SK-N-SH (cell line): ENCODE results near the gene FAM3C. TPM values are rescaled to one million over a fixed set of nuclear protein-coding genes. Genes with fewer than 3 reads are reported as not detected.

Experiments
- CTCF ChIA-PET: fragments of 300-600, 350-600 bp; formaldehyde crosslinking; extraction: SDS; loops from one replicate; lab custom pipeline; 2021; lab: Yijun Ruan, JAX
- POLR2A ChIA-PET: fragments of 350-600 bp; sonication (Branson Sonifier 250); formaldehyde crosslinking; extraction: SDS; loops from one replicate; lab custom pipeline; 2020; ENCODE audit warnings: antibody characterized with exemption, inconsistent platforms; lab: Yijun Ruan, JAX
- DNase-seq: peaks from one replicate; pipeline ENCODE4 v3.0.0; 2012
- H2AFZ ChIP-seq: fragments of 200-600 bp; sonication (generic); 2 replicates; pipeline ENCODE4 v1.8.1; 2016; ENCODE audit warnings: antibody characterized with exemption, mild to moderate bottlenecking, low read depth
- H3F3A ChIP-seq: fragments of 200-600 bp; sonication (generic); replicated peaks from 2 replicates; pipeline ENCODE3; 2016; ENCODE audit warnings: antibody characterized with exemption, mild to moderate bottlenecking; ENCODE audit not compliant: insufficient read depth
- H3K27ac ChIP-seq, 2 experiments: fragments of 200-500 bp in 1 of 2; fragments of 200-600 bp in 1 of 2; sonication (Bioruptor generic) in 1 of 2; sonication (generic), shearing (Covaris generic) in 1 of 2; 2 replicates each; pipeline versions ENCODE4 v1.5.1 to v1.6.1; 2014 to 2016; ENCODE audit warnings: low read depth in 2 of 2, inconsistent platforms in 1 of 2, low read length in 1 of 2, mild to moderate bottlenecking in 1 of 2, mixed read lengths in 1 of 2
- H3K27me3 ChIP-seq: fragments of 200-600 bp; sonication (generic), shearing (Covaris generic); 2 replicates; pipeline ENCODE4 v1.6.1; 2016; ENCODE audit warnings: mixed run types; ENCODE audit not compliant: insufficient read depth
- H3K36me3 ChIP-seq, 2 experiments: fragments of 200-500 bp in 1 of 2; fragments of 200-600 bp in 1 of 2; sonication (Bioruptor generic) in 1 of 2; sonication (generic) in 1 of 2; replicated peaks in 1 of 2; 2 replicates each; pipeline versions ENCODE3 to v1.5.1; 2014 to 2016; ENCODE audit warnings: low read length in 1 of 2, mild to moderate bottlenecking in 1 of 2; ENCODE audit not compliant: insufficient read depth in 2 of 2, control insufficient read depth in 1 of 2
- H3K4me1 ChIP-seq, 2 experiments: fragments of 200-500 bp in 1 of 2; fragments of 200-600 bp in 1 of 2; sonication (Bioruptor generic) in 1 of 2; sonication (generic), shearing (Covaris generic) in 1 of 2; 2 replicates each; pipeline versions ENCODE4 v1.5.1 to v1.6.1; 2014 to 2016; ENCODE audit warnings: low read depth in 1 of 2, low read length in 1 of 2, mixed run types in 1 of 2; ENCODE audit not compliant: insufficient read depth in 2 of 2, control insufficient read depth in 1 of 2
- H3K4me2 ChIP-seq: fragments of 200-600 bp; sonication (generic), shearing (Covaris generic); 2 replicates; pipeline ENCODE4 v1.6.1; 2017; ENCODE audit warnings: mixed run types
- H3K4me3 ChIP-seq, 2 experiments: fragments of 200-500 bp in 1 of 2; fragments of 200-600 bp in 1 of 2; sonication (Bioruptor generic) in 1 of 2; sonication (generic), shearing (Covaris generic) in 1 of 2; 2 replicates each; pipeline versions ENCODE4 v1.5.1 to v1.8.1; 2014 to 2016; ENCODE audit warnings: low read depth in 2 of 2, inconsistent platforms in 1 of 2, low read length in 1 of 2, mild to moderate bottlenecking in 1 of 2, mixed read lengths in 1 of 2, moderate library complexity in 1 of 2
- H3K79me2 ChIP-seq: fragments of 200-600 bp; sonication (generic); 2 replicates; pipeline ENCODE4 v1.8.1; 2017; ENCODE audit warnings: mild to moderate bottlenecking; ENCODE audit not compliant: insufficient read depth
- H3K9ac ChIP-seq: fragments of 200-600 bp; sonication (generic); 2 replicates; pipeline ENCODE4 v1.6.1; 2017; ENCODE audit warnings: mixed run types
- H3K9me2 ChIP-seq: fragments of 200-600 bp; sonication (generic); 2 replicates; pipeline ENCODE4 v1.6.1; 2017; ENCODE audit warnings: mixed run types
- H3K9me3 ChIP-seq: fragments of 200-600 bp; sonication (generic); 2 replicates; pipeline ENCODE4 v1.6.1; 2017; ENCODE audit warnings: mixed run types, mild to moderate bottlenecking, moderate library complexity
- H4K20me1 ChIP-seq: fragments of 200-600 bp; sonication (generic); 2 replicates; pipeline ENCODE4 v1.6.1; 2017; ENCODE audit warnings: mild to moderate bottlenecking, mixed run types; ENCODE audit not compliant: insufficient read depth
- CHD2 ChIP-seq: fragments of 150-350 bp; IDR thresholded peaks from 2 replicates; pipeline ENCODE4 v1.6.1; 2018; ENCODE audit warnings: low read length; ENCODE audit not compliant: partially characterized antibody
- ELF1 ChIP-seq: IDR thresholded peaks from 2 replicates; pipeline ENCODE4 v1.4.0; 2012
- FOXJ3 ChIP-seq: sonication (generic); formaldehyde crosslinking; IDR thresholded peaks from 2 replicates; pipeline ENCODE4 v1.5.1; 2020; ENCODE audit warnings: mild to moderate bottlenecking, missing genetic modification reagents
- FOXM1 ChIP-seq: IDR thresholded peaks from 2 replicates; pipeline ENCODE4 v1.4.0; 2012; ENCODE audit warnings: low read depth, mild to moderate bottlenecking
- MAX ChIP-seq: IDR thresholded peaks from 2 replicates; pipeline ENCODE4 v1.4.0; 2012; ENCODE audit warnings: low read depth
- MEF2A ChIP-seq: IDR thresholded peaks from 2 replicates; pipeline ENCODE4 v1.4.0; 2012; ENCODE audit warnings: low read depth, borderline replicate concordance
- NRF1 ChIP-seq: IDR thresholded peaks from 2 replicates; pipeline ENCODE4 v1.6.1; 2012; ENCODE audit warnings: low read depth, mild to moderate bottlenecking, low read length
- RAD21 ChIP-seq: IDR thresholded peaks from 2 replicates; pipeline ENCODE4 v1.6.1; 2012; ENCODE audit warnings: mild to moderate bottlenecking, low read length
- RFX5 ChIP-seq: IDR thresholded peaks from 2 replicates; pipeline ENCODE4 v1.6.1; 2012; ENCODE audit warnings: mild to moderate bottlenecking, improper control_type of control experiment, low read length
- RXRA ChIP-seq: IDR thresholded peaks from 2 replicates; pipeline ENCODE4 v1.4.0; 2012; ENCODE audit warnings: low read depth, mild to moderate bottlenecking, borderline replicate concordance
- SIN3A ChIP-seq: IDR thresholded peaks from 2 replicates; pipeline ENCODE4 v1.6.1; 2012; ENCODE audit warnings: low read depth, mild to moderate bottlenecking, low read length, moderate library complexity, borderline replicate concordance
- SMC3 ChIP-seq: IDR thresholded peaks from 2 replicates; pipeline ENCODE4 v1.6.1; 2012; ENCODE audit warnings: low read depth, low read length, improper control_type of control experiment
- TAF1 ChIP-seq: IDR thresholded peaks from 2 replicates; pipeline ENCODE4 v1.6.1; 2012; ENCODE audit warnings: low read depth, mild to moderate bottlenecking, low read length, moderate library complexity, borderline replicate concordance
- USF2 ChIP-seq: fragments of 150-350 bp; IDR thresholded peaks from 2 replicates; pipeline ENCODE4 v1.6.1; 2017; ENCODE audit warnings: antibody characterized with exemption, low read length, low read depth, borderline replicate concordance
- WGBS: methylation state at CpG from one replicate; pipeline ENCODE4 v1.1.6; 2017; ENCODE audit warnings: low lambda C conversion rate; 5-methylcytosine and 5-hydroxymethylcytosine counted together
- polyA plus RNA-seq, 3 experiments: library from polyadenylated mRNA; depleted of rRNA; stranded (reverse); fragments of >200 nt; gene quantifications; 2 replicates each; pipeline ENCODE4 v1.2.3, GENCODE V29; 2012
- TF ChIP-seq, protein P1 (sequence below): IDR thresholded peaks from 2 replicates; pipeline ENCODE4 v1.4.0; 2012; ENCODE audit warnings: low read depth, borderline replicate concordance
- TF ChIP-seq, protein P2 (sequence below): IDR thresholded peaks from 2 replicates; pipeline ENCODE4 v1.4.0; 2012; ENCODE audit warnings: low read depth, borderline replicate concordance
- TF ChIP-seq, protein P3 (sequence below): fragments of 200-600 bp; sonication (generic); IDR thresholded peaks from 2 replicates; pipeline ENCODE4 v1.6.1; 2017; ENCODE audit warnings: antibody characterized with exemption, mild to moderate bottlenecking, moderate library complexity

FAM3C gene
- polyA plus RNA-seq, 1 of the 3 experiments (the other 2 are of a cell fraction), result 80.0 TPM

DNA sequence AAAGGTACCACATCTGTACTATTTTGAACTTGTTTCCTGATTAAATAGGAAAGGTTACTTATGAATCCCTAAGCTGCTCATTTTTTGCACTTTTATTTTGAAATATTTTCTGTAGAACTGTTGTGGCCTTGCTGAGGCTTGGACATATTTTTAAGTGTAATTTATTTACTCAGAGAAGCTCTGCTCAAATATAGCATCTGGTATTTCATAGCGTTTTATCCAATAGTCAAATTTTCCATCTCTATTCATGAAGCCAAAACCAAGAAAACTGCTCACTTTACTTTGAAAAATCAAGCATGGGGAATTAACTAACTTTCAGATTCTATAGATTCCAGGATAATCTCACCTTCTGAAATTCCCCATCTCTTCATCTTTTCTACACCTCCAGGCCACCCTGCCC is 6.6 kb upstream of the FAM3C start:
- no peaks in the 10 kb centered on the region for H3K36me3 ChIP-seq
- H2AFZ ChIP-seq, result no peak overlapping the region
- no peak overlapping the region for H3K9ac ChIP-seq
- H3K79me2 ChIP-seq, result no peaks in the 10 kb centered on the region
- 77% methylated on average over 1 of the region's 1 CpG for WGBS
- ChIA-PET POLR2A (no interaction called here), CTCF (interaction anchor here (0.7 to 1.8 kb wide), 4 partner anchors 29 to 38 kb away, joined by 3 to 7 read pairs (median 3); no protein-coding TSS in a partner anchor)
- H3K27ac ChIP-seq, result no peak overlapping the region
- H3K9me2 ChIP-seq, result no peaks in the 10 kb centered on the region
- no peak overlapping the region for H3K4me3 ChIP-seq
- H3K4me1 ChIP-seq, result peaks cover 0 to 7% of the 10 kb centered on the region in 2 experiments; a peak in 1 of 4 replicates
- no peaks in the 10 kb centered on the region for H3K27me3 ChIP-seq
- H3K9me3 ChIP-seq, result no peaks in the 10 kb centered on the region
- no peak overlapping the region for H3K4me2 ChIP-seq
- H3F3A ChIP-seq, result no peaks in the 10 kb centered on the region
- H4K20me1 ChIP-seq, result no peaks in the 10 kb centered on the region
- DNase-seq, result no peak
- TF ChIP-seq MEF2A (no peak), RXRA (no peak), SIN3A (no peak), FOXJ3 (CRISPR knock-in tag) (no peak), TAF1 (no peak), RFX5 (no peak), NRF1 (no peak), FOXM1 (no peak), USF2 (no peak), MAX (no peak), CHD2 (no peak), RAD21 (no peak), ELF1 (no peak), SMC3 (no peak)
- TF ChIP-seq, protein P1, sequence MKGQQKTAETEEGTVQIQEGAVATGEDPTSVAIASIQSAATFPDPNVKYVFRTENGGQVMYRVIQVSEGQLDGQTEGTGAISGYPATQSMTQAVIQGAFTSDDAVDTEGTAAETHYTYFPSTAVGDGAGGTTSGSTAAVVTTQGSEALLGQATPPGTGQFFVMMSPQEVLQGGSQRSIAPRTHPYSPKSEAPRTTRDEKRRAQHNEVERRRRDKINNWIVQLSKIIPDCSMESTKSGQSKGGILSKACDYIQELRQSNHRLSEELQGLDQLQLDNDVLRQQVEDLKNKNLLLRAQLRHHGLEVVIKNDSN, result no peak
- TF ChIP-seq, protein P2, sequence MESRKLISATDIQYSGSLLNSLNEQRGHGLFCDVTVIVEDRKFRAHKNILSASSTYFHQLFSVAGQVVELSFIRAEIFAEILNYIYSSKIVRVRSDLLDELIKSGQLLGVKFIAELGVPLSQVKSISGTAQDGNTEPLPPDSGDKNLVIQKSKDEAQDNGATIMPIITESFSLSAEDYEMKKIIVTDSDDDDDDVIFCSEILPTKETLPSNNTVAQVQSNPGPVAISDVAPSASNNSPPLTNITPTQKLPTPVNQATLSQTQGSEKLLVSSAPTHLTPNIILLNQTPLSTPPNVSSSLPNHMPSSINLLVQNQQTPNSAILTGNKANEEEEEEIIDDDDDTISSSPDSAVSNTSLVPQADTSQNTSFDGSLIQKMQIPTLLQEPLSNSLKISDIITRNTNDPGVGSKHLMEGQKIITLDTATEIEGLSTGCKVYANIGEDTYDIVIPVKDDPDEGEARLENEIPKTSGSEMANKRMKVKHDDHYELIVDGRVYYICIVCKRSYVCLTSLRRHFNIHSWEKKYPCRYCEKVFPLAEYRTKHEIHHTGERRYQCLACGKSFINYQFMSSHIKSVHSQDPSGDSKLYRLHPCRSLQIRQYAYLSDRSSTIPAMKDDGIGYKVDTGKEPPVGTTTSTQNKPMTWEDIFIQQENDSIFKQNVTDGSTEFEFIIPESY, result no peak
- TF ChIP-seq, protein P3, sequence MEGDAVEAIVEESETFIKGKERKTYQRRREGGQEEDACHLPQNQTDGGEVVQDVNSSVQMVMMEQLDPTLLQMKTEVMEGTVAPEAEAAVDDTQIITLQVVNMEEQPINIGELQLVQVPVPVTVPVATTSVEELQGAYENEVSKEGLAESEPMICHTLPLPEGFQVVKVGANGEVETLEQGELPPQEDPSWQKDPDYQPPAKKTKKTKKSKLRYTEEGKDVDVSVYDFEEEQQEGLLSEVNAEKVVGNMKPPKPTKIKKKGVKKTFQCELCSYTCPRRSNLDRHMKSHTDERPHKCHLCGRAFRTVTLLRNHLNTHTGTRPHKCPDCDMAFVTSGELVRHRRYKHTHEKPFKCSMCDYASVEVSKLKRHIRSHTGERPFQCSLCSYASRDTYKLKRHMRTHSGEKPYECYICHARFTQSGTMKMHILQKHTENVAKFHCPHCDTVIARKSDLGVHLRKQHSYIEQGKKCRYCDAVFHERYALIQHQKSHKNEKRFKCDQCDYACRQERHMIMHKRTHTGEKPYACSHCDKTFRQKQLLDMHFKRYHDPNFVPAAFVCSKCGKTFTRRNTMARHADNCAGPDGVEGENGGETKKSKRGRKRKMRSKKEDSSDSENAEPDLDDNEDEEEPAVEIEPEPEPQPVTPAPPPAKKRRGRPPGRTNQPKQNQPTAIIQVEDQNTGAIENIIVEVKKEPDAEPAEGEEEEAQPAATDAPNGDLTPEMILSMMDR, result no peak
